EL (cell line): ENCODE results near the gene SCGN.
A peak's percentile ranks its signal among the peaks of the same experiment; 100 is the strongest.

Experiments used
- DNase-seq: peaks from one replicate; pipeline ENCODE4 v3.0.0-alpha.2; 2016

The SCGN gene

GRCh38 chr6:25652007-25652515, at the start of gene SCGN:
SCGN (plus strand) TSS chr6:25652215; CDS start chr6:25652404, 189 bp downstream.
- DNase-seq: peak; percentile 43

DNA sequence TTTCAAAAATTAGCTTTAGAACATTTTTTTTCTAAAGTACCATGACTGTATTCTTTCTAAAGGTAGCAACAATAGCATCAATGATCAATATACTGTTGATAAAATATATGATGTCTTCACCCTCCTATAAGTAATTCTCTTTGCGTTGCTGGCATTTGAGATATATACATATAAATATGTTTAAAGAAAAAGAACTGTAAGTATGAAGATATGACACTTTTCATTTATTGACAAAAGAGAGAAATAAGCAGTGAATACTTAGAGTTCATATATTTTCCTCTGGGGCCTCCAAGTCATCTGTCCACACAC, 49.4 kb upstream of the SCGN start:
- DNase-seq: no peak

DNA sequence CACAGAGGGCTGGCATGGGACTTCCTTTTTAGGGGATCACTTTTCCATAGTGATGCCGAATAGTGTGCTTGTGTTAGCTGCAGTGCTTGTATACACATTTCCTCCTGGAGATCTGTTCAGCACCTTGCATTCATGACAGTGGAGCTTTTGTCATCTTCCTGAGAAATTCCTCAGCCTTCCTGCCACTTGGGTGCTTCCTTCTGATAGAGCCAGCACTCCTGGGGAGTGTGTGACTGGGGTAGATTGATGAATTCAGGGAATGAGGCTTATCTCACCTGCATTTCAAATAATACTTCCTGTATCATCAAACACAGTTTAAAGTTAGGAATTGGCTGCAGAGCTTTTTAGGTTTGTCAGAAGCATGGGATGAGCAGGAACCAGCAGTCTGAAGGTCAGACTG, 48.8 kb upstream of the SCGN start:
- DNase-seq: no peak

DNA sequence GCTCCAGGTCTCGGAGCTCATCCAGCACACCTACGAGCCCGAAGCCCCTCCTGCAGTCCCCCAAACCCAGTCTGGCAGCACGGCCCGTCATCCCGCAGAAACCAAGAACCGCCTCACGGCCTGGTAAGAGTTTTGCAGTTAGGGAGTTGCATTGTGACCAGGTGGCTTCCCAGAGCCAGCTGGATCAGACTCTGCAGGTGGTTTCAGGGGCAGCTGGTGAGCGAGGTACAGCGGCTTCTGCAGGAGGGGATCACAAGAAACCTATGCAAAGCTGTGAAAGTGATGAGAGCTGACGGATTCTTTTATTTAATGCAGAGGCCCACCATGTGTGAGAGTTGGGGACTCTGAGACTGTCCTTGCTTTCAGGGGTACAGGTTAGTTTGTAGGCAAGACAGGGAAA, 45.9 kb upstream of the SCGN start:
- no peak for DNase-seq

DNA sequence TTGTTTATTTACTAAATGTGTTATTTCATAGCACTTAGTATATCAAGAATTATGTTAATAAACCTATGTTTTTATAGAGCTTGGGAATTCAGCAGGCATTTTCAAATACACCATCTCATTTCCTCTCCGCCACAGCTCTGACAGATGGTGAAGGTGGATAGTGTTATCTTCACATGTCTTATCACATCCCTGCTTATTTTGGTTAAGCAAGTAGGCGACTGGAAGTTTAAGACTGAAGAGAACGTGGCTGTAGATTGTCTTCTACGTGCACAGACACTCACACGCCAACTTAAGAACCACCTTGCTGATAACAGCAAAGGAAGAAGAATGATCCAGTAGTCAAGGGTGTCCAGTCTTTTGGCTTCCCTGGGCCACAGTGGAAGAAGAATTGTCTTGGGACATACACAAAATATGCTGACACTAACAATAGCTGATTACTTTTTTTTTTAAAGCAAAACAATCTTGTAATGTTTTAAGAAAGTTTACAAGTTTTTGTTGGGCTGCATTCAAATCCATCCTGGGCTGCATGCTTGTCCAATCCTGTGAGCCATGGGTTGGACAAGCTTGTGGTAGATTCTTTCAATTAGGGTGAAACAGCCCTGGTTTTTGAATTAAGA, 43.3 kb upstream of the SCGN start:
- no peak for DNase-seq

DNA sequence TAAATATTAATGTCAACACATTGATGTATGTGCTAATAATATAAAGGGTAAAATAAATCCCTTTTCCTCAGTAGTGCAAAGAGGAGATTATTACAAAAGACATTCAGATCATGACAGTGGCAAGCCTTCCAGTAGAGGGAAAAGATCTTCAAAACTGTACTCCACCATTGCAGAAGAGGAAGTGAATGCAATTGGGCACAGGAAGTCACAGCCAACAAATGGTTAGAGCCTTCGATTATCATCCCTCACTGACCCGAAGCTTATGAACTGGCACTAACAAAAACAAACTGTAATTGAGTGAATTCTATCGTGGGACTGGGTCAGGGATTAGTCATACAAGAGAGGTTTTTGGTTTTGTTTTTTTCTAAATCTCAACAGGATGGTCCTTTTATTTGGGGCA, 39.3 kb upstream of the SCGN start:
- no peak for DNase-seq

GRCh38 chr6:25613415-25613814, 38.6 kb upstream of the SCGN start:
- no peak for DNase-seq

- DNase-seq: no peak
These were observed 38.0 kb upstream of the SCGN start for GRCh38 chr6:25614052-25614451.

DNA sequence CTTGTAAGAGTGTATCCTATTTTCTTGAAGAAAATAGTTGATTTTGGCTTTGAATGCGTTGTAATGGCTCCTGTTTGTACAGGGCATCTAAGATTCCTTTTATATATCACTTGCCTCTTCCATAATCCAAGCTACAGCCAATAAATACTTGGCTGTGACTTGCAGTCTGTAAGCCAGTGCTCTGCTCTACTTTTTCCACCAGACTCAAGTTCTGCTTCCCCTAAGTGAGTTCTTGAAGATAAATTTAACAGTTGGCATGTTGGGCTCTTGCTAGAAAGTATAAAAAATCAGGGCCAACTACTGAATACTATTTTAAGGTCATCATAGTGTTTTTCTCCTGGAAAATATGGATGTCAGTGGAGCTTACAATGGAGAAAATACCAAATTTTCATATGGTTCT, 36.5 kb upstream of the SCGN start:
- DNase-seq: no peak

- DNase-seq: no peak
These were observed 34.0 kb upstream of the SCGN start for GRCh38 chr6:25617997-25618396.

GRCh38 chr6:25619217-25619616, 32.8 kb upstream of the SCGN start:
- no peak for DNase-seq

GRCh38 chr6:25620391-25620790, 31.6 kb upstream of the SCGN start:
- DNase-seq: no peak

- DNase-seq: no peak
These were observed 28.9 kb upstream of the SCGN start for GRCh38 chr6:25623065-25623464.

- DNase-seq: no peak
These were observed 28.1 kb upstream of the SCGN start for GRCh38 chr6:25623879-25624278.

DNA sequence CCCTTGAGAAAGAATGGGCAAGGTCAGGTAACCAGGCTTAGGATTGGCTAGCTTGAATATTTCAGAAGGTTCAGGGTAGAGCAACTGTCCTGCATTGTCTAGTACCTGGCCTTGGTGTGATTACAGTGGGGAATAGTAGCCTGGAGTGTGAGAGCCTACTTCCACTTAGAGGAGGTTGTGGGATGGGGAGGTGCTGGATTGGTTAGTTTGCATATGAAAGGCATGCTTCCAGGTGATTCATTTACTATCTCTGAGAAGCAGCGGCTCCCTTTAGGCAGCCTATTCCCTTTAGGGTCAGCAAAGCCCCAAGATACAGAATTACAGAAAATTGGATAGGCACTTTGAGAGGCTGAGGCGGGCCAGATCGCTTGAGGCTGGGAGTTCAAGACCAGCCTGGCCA, 25.0 kb upstream of the SCGN start:
- DNase-seq: no peak

- no peak for DNase-seq
These were observed 23.4 kb upstream of the SCGN start for GRCh38 chr6:25628471-25629197.

- no peak for DNase-seq
These were observed 22.8 kb upstream of the SCGN start for GRCh38 chr6:25629198-25629576.

DNA sequence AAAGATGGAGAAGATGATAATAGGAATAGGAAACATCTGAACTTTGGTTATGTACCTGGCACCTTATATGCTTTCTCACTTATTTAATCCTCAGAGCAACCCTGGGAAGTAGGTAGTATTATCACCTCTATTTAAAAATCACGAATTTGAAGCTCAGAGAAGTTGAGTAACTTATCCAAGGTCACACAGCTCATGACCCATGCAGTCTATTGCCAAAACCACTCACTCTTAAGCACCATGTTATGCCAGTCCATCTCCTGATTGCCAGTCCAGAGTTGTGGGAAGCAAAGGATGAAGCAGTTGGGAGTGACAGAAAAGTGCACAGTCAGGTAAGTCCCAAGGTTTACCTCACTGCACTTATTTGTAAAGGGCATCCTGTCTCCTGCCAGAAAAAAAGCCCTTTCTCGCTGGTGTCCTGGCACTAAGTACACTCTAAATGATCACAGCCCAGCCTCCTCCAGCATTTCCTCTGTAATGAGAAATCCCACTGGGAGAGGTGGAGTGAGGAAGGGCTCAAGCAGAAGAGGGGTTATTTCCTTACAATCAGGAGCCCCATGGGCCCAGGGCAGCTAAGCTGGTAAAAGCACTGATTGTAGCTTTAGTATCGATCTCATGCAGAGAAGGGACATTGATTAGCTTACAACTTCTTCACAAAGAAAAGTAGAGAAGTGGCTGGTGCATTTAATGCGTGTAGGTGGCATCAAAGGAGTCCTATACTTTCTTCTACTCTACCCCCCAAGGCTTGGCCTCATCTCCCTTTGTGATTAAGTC, 21.3 kb upstream of the SCGN start:
- DNase-seq: no peak

DNA sequence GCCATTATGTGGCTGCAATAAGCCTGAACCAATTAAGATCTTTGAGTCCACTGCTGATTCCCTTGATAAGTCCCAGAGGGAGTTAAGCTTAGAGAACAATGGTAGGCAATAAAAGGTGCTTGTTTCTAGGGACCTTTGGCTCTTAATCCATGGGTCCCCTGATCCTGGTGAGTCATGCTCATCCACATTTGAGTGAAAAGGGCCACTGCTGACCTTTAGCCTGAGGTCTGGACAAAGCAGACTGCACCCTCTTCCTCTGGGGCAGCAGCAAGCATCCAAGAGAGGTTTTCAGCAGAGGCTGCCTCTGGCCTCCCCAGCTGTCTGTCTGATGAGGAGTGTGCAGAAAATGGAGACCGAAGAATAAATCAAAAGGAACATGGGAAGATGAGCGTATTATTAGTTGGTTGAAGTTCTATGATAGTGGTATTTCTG, 16.1 kb upstream of the SCGN start:
- DNase-seq: no peak

GRCh38 chr6:25637211-25637610, 14.8 kb upstream of the SCGN start:
- DNase-seq: no peak

- no peak for DNase-seq
These were observed 14.0 kb upstream of the SCGN start for GRCh38 chr6:25637960-25638434.

DNA sequence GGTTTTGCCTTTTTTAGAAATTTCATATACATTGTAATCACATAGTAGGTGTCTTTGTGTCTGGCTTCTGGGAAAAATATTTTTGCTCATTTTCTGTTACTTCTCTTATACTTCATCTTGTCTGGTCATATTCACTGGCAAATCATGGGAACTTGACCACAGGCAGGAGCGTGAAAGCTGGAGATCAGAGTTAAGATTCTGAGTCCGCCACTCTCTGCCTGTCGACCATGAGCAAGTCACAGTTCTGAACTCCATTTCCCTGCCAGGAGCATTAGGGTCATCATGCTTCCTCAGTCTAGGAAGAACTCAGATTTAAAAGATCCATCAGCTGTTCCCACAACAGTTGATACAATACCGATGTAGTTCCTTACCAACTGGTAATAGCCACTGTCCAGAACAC, 12.4 kb upstream of the SCGN start:
- DNase-seq: no peak

DNA sequence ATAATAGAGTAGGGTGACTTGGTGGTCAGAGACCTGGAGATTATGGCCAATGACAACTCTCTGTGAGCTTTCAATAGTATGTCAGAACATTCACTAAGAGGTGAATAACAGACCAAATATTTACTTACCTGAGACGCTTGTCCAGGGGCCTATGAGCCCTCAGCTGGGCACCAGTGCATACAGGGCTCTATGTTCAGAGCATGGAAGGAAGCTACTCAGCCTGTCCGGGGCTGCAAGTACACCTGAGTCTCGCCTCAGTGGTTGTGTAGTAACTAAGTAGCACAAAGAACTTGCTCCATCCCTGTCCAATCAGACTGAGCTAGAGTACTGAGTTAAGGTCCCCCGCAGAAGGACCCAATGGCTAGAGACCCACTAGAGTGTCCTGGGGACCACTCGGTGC, 11.6 kb upstream of the SCGN start:
- no peak for DNase-seq

DNA sequence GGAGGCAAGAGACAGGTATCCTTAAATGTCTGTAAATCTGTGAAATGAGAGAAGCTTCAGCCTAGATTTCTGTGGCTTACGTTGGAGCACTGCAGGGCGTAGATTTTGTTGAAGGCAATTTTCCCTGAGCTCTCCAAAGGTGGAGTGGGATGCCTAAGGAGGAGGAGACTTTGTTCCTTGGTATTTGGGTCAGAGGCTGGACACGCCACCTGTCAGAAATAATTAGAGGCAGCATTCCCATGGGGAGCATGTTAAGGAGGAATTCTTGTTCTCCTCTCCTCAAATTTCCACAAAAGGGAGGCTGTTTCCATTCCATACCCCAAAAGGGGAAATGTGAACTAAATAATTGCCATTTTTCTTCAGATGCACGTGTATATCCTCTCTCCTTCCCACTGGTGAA, 11.1 kb upstream of the SCGN start:
- DNase-seq: no peak
